K562 (cell line): ENCODE results near the gene SMCO4. TPM values are rescaled to one million over a fixed set of nuclear protein-coding genes. Genes with fewer than 3 reads are reported as not detected.

ENCODE experiments used
- ATAC-seq: fragments of 200-7000 bp; cut with Tn5 transposase; 3 replicates; pipeline ENCODE4 v1.9.1; 2020; ENCODE audit warnings: moderate library complexity
- BruUV-seq: library from RNA; stranded (reverse); fragments of 400-500 nt; replicated peaks from 2 replicates; lab custom pipeline; 2021; lab: Mats Ljungman, UMichigan
- CTCF ChIA-PET: fragments of 300-600 bp; formaldehyde crosslinking; extraction: SDS; loops from one replicate; lab custom pipeline; 2021; ENCODE audit warnings: low intra/inter-chr PET ratio; lab: Yijun Ruan, JAX
- POLR2A ChIA-PET: fragments of 300-600, 350-650 bp; sonication (Branson Sonifier 250); formaldehyde crosslinking; extraction: SDS; loops from one replicate; lab custom pipeline; 2021; ENCODE audit warnings: antibody characterized with exemption, inconsistent platforms; lab: Yijun Ruan, JAX
- DNase-seq, 4 experiments: peaks; one replicate each; pipeline versions ENCODE4 v3.0.0 to v3.0.0-alpha.2; 2011 to 2018; ENCODE audit warnings: low spot score in 3 of 4, mixed read lengths in 3 of 4; ENCODE audit errors: extremely low read depth in 1 of 4
- FAIRE-seq: peaks from 2 replicates; lab custom pipeline; 2011; peaks lifted over from hg19 to GRCh38; lab: Jason Lieb, UNC
- H2AFZ ChIP-seq: 2 replicates; pipeline ENCODE4 v1.6.0; 2011; ENCODE audit warnings: low read depth, low read length, control low read depth, inconsistent platforms
- H3K27ac ChIP-seq: fragments of 200-600 bp; 3 replicates; pipeline ENCODE4 v1.8.0; 2011; ENCODE audit warnings: low read depth, mild to moderate bottlenecking, control low read depth, inconsistent platforms, low read length, moderate library complexity, mixed read lengths; ENCODE audit errors: extremely low read depth
- H3K27me3 ChIP-seq, 2 experiments: fragments of 300-600 bp in 1 of 2; 2 replicates in 1 of 2; 3 replicates in 1 of 2; pipeline versions ENCODE4 v1.6.0 to v1.8.0; 2011; ENCODE audit warnings: inconsistent platforms in 2 of 2, low read length in 2 of 2, mild to moderate bottlenecking in 1 of 2, mixed read lengths in 1 of 2, moderate library complexity in 1 of 2; ENCODE audit not compliant: control insufficient read depth in 2 of 2, insufficient read depth in 2 of 2
- H3K36me3 ChIP-seq: fragments of 300-600 bp; 3 replicates; pipeline ENCODE4 v1.8.0; 2011; ENCODE audit warnings: mild to moderate bottlenecking, low read length, inconsistent platforms; ENCODE audit not compliant: control insufficient read depth, insufficient read depth
- H3K4me1 ChIP-seq, 2 experiments: fragments of 200-600 bp in 1 of 2; replicated peaks in 1 of 2; 2 replicates in 1 of 2; 3 replicates in 1 of 2; pipeline versions ENCODE4 v1.5.1 to v1.8.0; 2011; ENCODE audit warnings: inconsistent platforms in 2 of 2, low read length in 2 of 2, mild to moderate bottlenecking in 1 of 2, mixed read lengths in 1 of 2, moderate library complexity in 1 of 2; ENCODE audit not compliant: control insufficient read depth in 2 of 2, insufficient read depth in 2 of 2
- H3K4me2 ChIP-seq: 2 replicates; pipeline ENCODE4 v1.6.1; 2011; ENCODE audit warnings: low read length, control low read depth, inconsistent platforms, mixed read lengths; ENCODE audit not compliant: insufficient read depth
- H3K4me3 ChIP-seq: fragments of 200-600 bp; sonication (generic), shearing (Covaris generic); 2 replicates; pipeline ENCODE4 v1.5.1; 2016; ENCODE audit warnings: control low read depth, inconsistent platforms
- H3K79me2 ChIP-seq: fragments of 200-600 bp; 3 replicates; pipeline ENCODE4 v1.8.0; 2011; ENCODE audit warnings: low read length, inconsistent platforms; ENCODE audit not compliant: control insufficient read depth, insufficient read depth
- H3K9ac ChIP-seq, 2 experiments: 2 replicates each; pipeline versions ENCODE4 v1.6.0 to v1.6.1; 2011; ENCODE audit warnings: low read depth in 2 of 2, low read length in 2 of 2, control low read depth in 1 of 2, inconsistent platforms in 1 of 2, mild to moderate bottlenecking in 1 of 2, mixed read lengths in 1 of 2; ENCODE audit not compliant: insufficient read depth in 1 of 2
- H3K9me1 ChIP-seq: one replicate; pipeline ENCODE4 v1.6.0; 2011; ENCODE audit warnings: inconsistent platforms, mild to moderate bottlenecking, low read length, moderate library complexity; ENCODE audit not compliant: control insufficient read depth, insufficient read depth
- H3K9me3 ChIP-seq: replicated peaks from 2 replicates; pipeline ENCODE4 v1.5.1; 2011; ENCODE audit warnings: low read depth, low read length, inconsistent platforms; ENCODE audit not compliant: control insufficient read depth, insufficient read depth
- H4K20me1 ChIP-seq: replicated peaks from 2 replicates; pipeline ENCODE4 v1.6.1; 2011; ENCODE audit warnings: low read length, inconsistent platforms, mixed read lengths; ENCODE audit not compliant: control insufficient read depth, insufficient read depth
- ARID1B ChIP-seq: fragments of 450-650 bp; IDR thresholded peaks from 2 replicates; pipeline ENCODE4 v1.6.1; 2016; ENCODE audit warnings: antibody characterized with exemption, mild to moderate bottlenecking, inconsistent platforms
- ATF6 ChIP-seq: sonication (generic); formaldehyde crosslinking; IDR thresholded peaks from 2 replicates; pipeline ENCODE4 v1.4.0; 2020; ENCODE audit warnings: mild to moderate bottlenecking, missing genetic modification reagents
- BRD4 ChIP-seq: fragments of 200-600 bp; sonication (generic); IDR thresholded peaks from 2 replicates; pipeline ENCODE4 v1.6.1; 2017; ENCODE audit warnings: inconsistent platforms
- CHAMP1 ChIP-seq: fragments of 450-650 bp; IDR thresholded peaks from 2 replicates; pipeline ENCODE4 v1.6.1; 2016; ENCODE audit warnings: mild to moderate bottlenecking
- DLX4 ChIP-seq: fragments of 250-450 bp; sonication (Bioruptor Pico); IDR thresholded peaks from 2 replicates; pipeline ENCODE4 v1.6.1; 2021; ENCODE audit warnings: mild to moderate bottlenecking
- ETS2 ChIP-seq: IDR thresholded peaks from 2 replicates; pipeline ENCODE4 v1.6.1; 2016; ENCODE audit warnings: borderline replicate concordance, missing genetic modification characterization, mild to moderate bottlenecking, moderate library complexity, missing compliant biosample characterization; ENCODE audit not compliant: poor library complexity, severe bottlenecking
- JUND ChIP-seq, 2 experiments: IDR thresholded peaks; 2 replicates in 1 of 2; 3 replicates in 1 of 2; pipeline ENCODE4 v1.6.1; 2011; ENCODE audit warnings: borderline replicate concordance in 2 of 2, low read depth in 2 of 2, low read length in 2 of 2, improper control_type of control experiment in 1 of 2, missing biosample characterization in 1 of 2, missing genetic modification characterization in 1 of 2, missing genetic modification reagents in 1 of 2
- KDM2B ChIP-seq: fragments of 250-450 bp; sonication (Bioruptor Pico); IDR thresholded peaks from 2 replicates; pipeline ENCODE4 v1.8.0; 2021; ENCODE audit warnings: mild to moderate bottlenecking, moderate library complexity
- MXI1 ChIP-seq: IDR thresholded peaks from 2 replicates; pipeline ENCODE4 v1.6.1; 2011; ENCODE audit warnings: low read depth, mild to moderate bottlenecking, improper control_type of control experiment, low read length
- NCOA2 ChIP-seq, 2 experiments: fragments of 450-650 bp; IDR thresholded peaks; 2 replicates each; pipeline ENCODE4 v1.6.1; 2018; ENCODE audit warnings: mild to moderate bottlenecking in 2 of 2, moderate library complexity in 1 of 2; ENCODE audit not compliant: partially characterized antibody in 2 of 2
- NCOA6 ChIP-seq: fragments of 450-650 bp; IDR thresholded peaks from 2 replicates; pipeline ENCODE4 v1.6.1; 2017; ENCODE audit warnings: mild to moderate bottlenecking
- NFATC3 ChIP-seq: fragments of 450-650 bp; IDR thresholded peaks from 2 replicates; pipeline ENCODE4 v1.6.1; 2017; ENCODE audit warnings: mild to moderate bottlenecking
- NFE2L1 ChIP-seq: fragments of 450-650 bp; IDR thresholded peaks from 2 replicates; pipeline ENCODE4 v1.6.1; 2016; ENCODE audit warnings: missing genetic modification characterization, low read depth, mild to moderate bottlenecking, missing compliant biosample characterization, moderate library complexity, borderline replicate concordance
- NUFIP1 ChIP-seq: fragments of 450-650 bp; IDR thresholded peaks from 2 replicates; pipeline ENCODE4 v1.6.1; 2018; ENCODE audit not compliant: partially characterized antibody
- RNF2 ChIP-seq: sonication (generic); IDR thresholded peaks from 2 replicates; pipeline ENCODE4 v1.6.1; 2016
- SMARCB1 ChIP-seq: IDR thresholded peaks from 2 replicates; pipeline ENCODE4 v1.6.1; 2011; ENCODE audit warnings: improper control_type of control experiment, low read depth; ENCODE audit not compliant: insufficient read length
- ZNF384 ChIP-seq: IDR thresholded peaks from 2 replicates; pipeline ENCODE4 v1.6.1; 2012; ENCODE audit warnings: low read depth, low read length, improper control_type of control experiment
- ZNF830 ChIP-seq: fragments of 250-450 bp; sonication (Bioruptor Pico); IDR thresholded peaks from 2 replicates; pipeline ENCODE4 v1.5.0; 2021; ENCODE audit warnings: mild to moderate bottlenecking
- WGBS: fragments of 100-300 bp; shearing (Covaris generic); methylation state at CpG from one replicate; pipeline ENCODE4 v1.1.6; 2016; ENCODE audit warnings: low coverage, mixed read lengths; ENCODE audit not compliant: insufficient coverage; ENCODE audit errors: missing lambda C conversion rate; 5-methylcytosine and 5-hydroxymethylcytosine counted together
- in situ Hi-C: fragments of 300-500 bp; cut with MboI; formaldehyde crosslinking; loops from 4 replicates; pipeline ENCODE4 v1.15.0; 2018; ENCODE audit warnings: inconsistent platforms, mixed read lengths
- intact Hi-C: fragments of 100-400 bp; cut with micrococcal nuclease; formaldehyde crosslinking; loops from 2 replicates; pipeline ENCODE4 v1.14.2; 2022
- polyA plus RNA-seq, 8 experiments: library from polyadenylated mRNA; depleted of rRNA in 4 of 8; stranded (reverse) in 5 of 8; unstranded in 3 of 8; fragments of >200 nt; fragmentation: Nextera tagmentation in 2 of 8; fragmentation: Illumina TruSeq in 1 of 8; extraction: Ambion mirVana in 2 of 8; extraction: Trizol in 1 of 8; gene quantifications; 2 replicates each; pipeline versions ENCODE4 v1.2.1 to v1.2.3, GENCODE V29; 2011 to 2014; ENCODE audit warnings: inconsistent platforms in 1 of 8, missing spikeins in 1 of 8
- total RNA-seq, 7 experiments: library from RNA; depleted of rRNA in 6 of 7; stranded (reverse); fragments of >200 nt in 6 of 7; fragmentation: Illumina TruSeq in 2 of 7; extraction: Trizol in 2 of 7; gene quantifications; 2 replicates each; pipeline versions ENCODE4 v1.2.1 to v1.2.3, GENCODE V29; 2011 to 2021; ENCODE audit warnings: low replicate concordance in 1 of 7

Gene SMCO4
- total and polyA plus RNA-seq, 9 of the 15 experiments (the other 6 are each of a cell fraction or from before 2014, with no cell fraction given), result 1.8 to 27.8 (median 15.3) TPM

DNA sequence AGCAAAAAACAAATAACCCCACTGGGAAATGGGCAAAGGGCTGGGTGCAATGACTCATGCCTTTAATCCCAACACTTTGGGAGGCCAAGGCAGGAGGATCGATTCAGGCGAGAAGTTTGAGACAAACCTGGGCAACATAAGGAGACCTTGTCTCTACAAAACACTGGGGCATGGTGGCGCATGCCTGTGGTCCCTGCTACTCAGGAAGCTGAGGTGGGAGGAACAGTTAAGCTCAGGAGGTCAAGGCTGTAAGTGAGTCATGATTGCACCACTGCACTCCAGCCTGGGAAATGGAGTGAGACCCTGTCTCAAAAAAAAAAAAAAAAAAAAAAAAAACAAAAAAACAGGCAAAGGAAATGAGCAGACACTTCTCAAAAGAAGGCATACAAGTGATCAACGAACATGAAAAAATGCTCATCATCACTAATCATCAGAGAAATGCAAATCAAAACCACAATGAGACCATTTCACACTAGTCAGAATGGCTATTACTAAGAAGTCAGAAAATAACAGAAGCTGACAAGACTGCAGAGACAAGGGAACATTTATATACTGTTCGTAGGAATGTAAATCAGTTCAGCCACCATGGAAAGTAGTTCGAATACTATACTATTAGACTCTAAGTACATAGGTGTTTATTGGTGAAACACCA lies 48.2 kb upstream of the SMCO4 start:
- H3K27ac ChIP-seq, result no peak overlapping the region
- ATAC-seq, result peak; percentile 70
- no peak overlapping the region for H3K4me2 ChIP-seq
- H3K9ac ChIP-seq, result no peak overlapping the region
- H3K79me2 ChIP-seq, result no peaks in the 10 kb centered on the region
- H3K36me3 ChIP-seq, result no peaks in the 10 kb centered on the region
- H3K27me3 ChIP-seq, result no peaks in the 10 kb centered on the region
- intact Hi-C loops, result no loop called here
- BruUV-seq, result no TSS peak
- H3K4me1 ChIP-seq, result peaks cover 0 to 16% of the 10 kb centered on the region in 2 experiments; a peak in 3 of 5 replicates
- POLR2A ChIA-PET, result no interaction called here
- 4% methylated on average over 6 of the region's 6 CpGs for WGBS
- H3K9me3 ChIP-seq, result no peaks in the 10 kb centered on the region
- CTCF ChIA-PET, result no interaction called here
- in situ Hi-C loops, result no loop called here
- H3K4me3 ChIP-seq, result no peak overlapping the region
- H3K9me1 ChIP-seq, result no peaks in the 10 kb centered on the region
- no peaks in the 10 kb centered on the region for H4K20me1 ChIP-seq
- peak in 1 of 4 experiments; percentile 44 for DNase-seq
- no peak overlapping the region for H2AFZ ChIP-seq
- FAIRE-seq, result no peak
- TF ChIP-seq BRD4 (no peak), MXI1 (no peak), SMARCB1 (no peak), ZNF830 (CRISPR knock-in tag) (no peak), ZNF384 (peak; percentile 86), RNF2 (no peak), ARID1B (peak; percentile 44; the same call in 1 of the 2 replicates), CHAMP1 (no peak), NCOA6 (no peak), NFE2L1 (tag) (no peak), DLX4 (CRISPR knock-in tag) (no peak), JUND (IDR thresholded peaks at IDR 0.05; ENCODE audit: borderline replicate concordance, low read depth, low read length) (peak; percentile 79), JUND (tag; IDR thresholded peaks at IDR 0.05; ENCODE audit: borderline replicate concordance, low read depth, low read length) (peak; percentile 51; the same call in 1 of the 3 replicates), ATF6 (CRISPR knock-in tag) (no peak), KDM2B (CRISPR knock-in tag) (no peak), ETS2 (tag) (no peak), NCOA2 (IDR thresholded peaks at IDR 0.05; ENCODE audit: partially characterized antibody in 2 of 2) (no peak), NFATC3 (no peak), NUFIP1 (no peak)
